ENCODE measurements around the gene MMP24OS. TPM values are rescaled to one million over a fixed set of nuclear protein-coding genes. Genes with fewer than 3 reads are reported as not detected.

MMP24OS gene
- total and polyA plus RNA-seq, 2 donors (not counting 1 experiment from before 2014, with no cell fraction given), result 30.1 to 44.1 TPM

DNA sequence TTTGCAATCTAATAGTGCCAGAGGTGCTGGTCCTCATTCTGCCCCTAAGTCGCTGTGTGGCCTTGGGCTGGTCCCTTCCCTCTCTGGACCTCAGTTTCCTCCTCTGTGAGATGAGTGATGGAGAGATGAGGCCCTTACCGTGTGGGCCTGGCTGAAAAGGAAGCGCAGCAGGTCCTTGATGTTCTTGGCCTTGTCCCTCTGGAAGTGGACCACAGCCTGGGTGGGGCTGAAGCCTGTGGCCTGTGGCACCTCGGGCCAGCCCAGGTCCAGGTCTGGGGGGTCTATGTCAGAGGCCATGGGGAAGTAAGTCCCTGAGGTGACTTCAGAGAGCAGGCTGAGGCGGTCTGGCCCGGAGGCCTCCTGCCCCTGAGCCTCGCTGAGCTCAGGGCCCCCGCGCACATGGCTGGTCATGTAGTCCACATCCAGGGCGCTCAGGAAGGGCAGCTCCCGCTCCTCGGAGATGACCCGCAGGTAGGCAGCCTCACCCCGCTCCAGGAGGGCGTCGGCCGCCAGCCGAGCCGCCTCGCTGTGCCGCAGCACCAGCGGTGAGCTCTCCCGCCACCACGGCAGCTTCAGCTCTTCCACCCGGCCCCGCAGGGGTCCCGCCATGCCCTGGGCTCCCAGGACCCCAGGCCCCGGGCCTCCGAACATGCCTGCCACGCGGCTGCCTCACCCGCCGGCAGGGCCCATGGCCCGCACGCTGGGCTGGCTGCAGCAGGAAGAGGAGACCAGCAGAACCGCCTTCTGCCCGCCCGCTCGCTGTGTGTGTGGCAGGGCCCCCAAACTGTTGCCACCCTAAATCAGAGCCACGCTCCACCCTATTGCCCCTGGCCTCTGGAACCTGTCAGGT, 14.0 kb upstream of the MMP24OS start, which contains the start of gene FAM83C:
Gene FAM83C (minus strand): TSS at position 772 of the 850 bp plus-strand sequence. CDS start 121 bp downstream, at position 651.
- H3K4me3 ChIP-seq (replicated peaks in 1 of 4; ENCODE audit: control extremely low read depth in 1 of 4, insufficient read depth in 1 of 4, low read depth in 3 of 4, low read length in 4 of 4), result no peak within 1 kb of the TSS
- DNase-seq (ENCODE audit: low read depth in 2 of 2), result no peak
- H3K27ac ChIP-seq (ENCODE audit: insufficient read depth, low read length), result no peak within 1 kb of the TSS
- H3K9ac ChIP-seq (ENCODE audit: insufficient read depth, low read length), result no peak within 1 kb of the TSS
- H3K36me3 ChIP-seq (ENCODE audit: control insufficient read depth, insufficient read depth, low read length), result no peaks in the 10 kb centered on the region
- no peaks in the 10 kb centered on the region for H3K79me2 ChIP-seq (ENCODE audit: control insufficient read depth, insufficient read depth, low read length)
- no peak within 1 kb of the TSS for H2AFZ ChIP-seq (ENCODE audit: low read length)
- TF ChIP-seq, protein P1, sequence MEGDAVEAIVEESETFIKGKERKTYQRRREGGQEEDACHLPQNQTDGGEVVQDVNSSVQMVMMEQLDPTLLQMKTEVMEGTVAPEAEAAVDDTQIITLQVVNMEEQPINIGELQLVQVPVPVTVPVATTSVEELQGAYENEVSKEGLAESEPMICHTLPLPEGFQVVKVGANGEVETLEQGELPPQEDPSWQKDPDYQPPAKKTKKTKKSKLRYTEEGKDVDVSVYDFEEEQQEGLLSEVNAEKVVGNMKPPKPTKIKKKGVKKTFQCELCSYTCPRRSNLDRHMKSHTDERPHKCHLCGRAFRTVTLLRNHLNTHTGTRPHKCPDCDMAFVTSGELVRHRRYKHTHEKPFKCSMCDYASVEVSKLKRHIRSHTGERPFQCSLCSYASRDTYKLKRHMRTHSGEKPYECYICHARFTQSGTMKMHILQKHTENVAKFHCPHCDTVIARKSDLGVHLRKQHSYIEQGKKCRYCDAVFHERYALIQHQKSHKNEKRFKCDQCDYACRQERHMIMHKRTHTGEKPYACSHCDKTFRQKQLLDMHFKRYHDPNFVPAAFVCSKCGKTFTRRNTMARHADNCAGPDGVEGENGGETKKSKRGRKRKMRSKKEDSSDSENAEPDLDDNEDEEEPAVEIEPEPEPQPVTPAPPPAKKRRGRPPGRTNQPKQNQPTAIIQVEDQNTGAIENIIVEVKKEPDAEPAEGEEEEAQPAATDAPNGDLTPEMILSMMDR (conservative IDR thresholded peaks at IDR 0.05 in 1 of 2, IDR thresholded peaks at IDR 0.05 in 1 of 2; ENCODE audit: low read depth in 1 of 2, low read length in 2 of 2), result no peak
- no peak for TF ChIP-seq EZH2 (IDR thresholded peaks at IDR 0.05; ENCODE audit: low read length, missing control alignments)
- peaks cover 3% of the 10 kb centered on the region for H3K27me3 ChIP-seq (ENCODE audit: control insufficient read depth, insufficient read depth, low read length)
- H3K4me1 ChIP-seq (ENCODE audit: control insufficient read depth, extremely low read depth, insufficient read depth, low read length), result no peaks in the 10 kb centered on the region
- no peaks in the 10 kb centered on the region for H4K20me1 ChIP-seq (ENCODE audit: control insufficient read depth, extremely low read depth, insufficient read depth, low read length)
- H3K4me2 ChIP-seq (ENCODE audit: extremely low read depth, insufficient read depth, low read length), result no peak within 1 kb of the TSS
- H3K9me3 ChIP-seq (ENCODE audit: control insufficient read depth, insufficient read depth, low read depth, low read length), result no peaks in the 10 kb centered on the region

GRCh38 chr20:35290887-35291417, 13.0 kb upstream of the MMP24OS start:
- H3K36me3 ChIP-seq (ENCODE audit: control insufficient read depth, insufficient read depth, low read length), result no peaks in the 10 kb centered on the region
- H3K79me2 ChIP-seq (ENCODE audit: control insufficient read depth, insufficient read depth, low read length), result no peaks in the 10 kb centered on the region
- no peak overlapping the region for H3K4me3 ChIP-seq (replicated peaks in 1 of 4; ENCODE audit: control extremely low read depth in 1 of 4, insufficient read depth in 1 of 4, low read depth in 3 of 4, low read length in 4 of 4)
- peaks cover 3% of the 10 kb centered on the region for H3K27me3 ChIP-seq (ENCODE audit: control insufficient read depth, insufficient read depth, low read length)
- DNase-seq (ENCODE audit: low read depth in 2 of 2), result no peak
- no peak overlapping the region for H3K9ac ChIP-seq (ENCODE audit: insufficient read depth, low read length)
- H3K4me1 ChIP-seq (ENCODE audit: control insufficient read depth, extremely low read depth, insufficient read depth, low read length), result no peaks in the 10 kb centered on the region
- no peak overlapping the region for H2AFZ ChIP-seq (ENCODE audit: low read length)
- H3K4me2 ChIP-seq (ENCODE audit: extremely low read depth, insufficient read depth, low read length), result no peak overlapping the region
- no peak overlapping the region for H3K27ac ChIP-seq (ENCODE audit: insufficient read depth, low read length)
- TF ChIP-seq EZH2 (IDR thresholded peaks at IDR 0.05; ENCODE audit: low read length, missing control alignments), result no peak
- TF ChIP-seq, protein P1 (conservative IDR thresholded peaks at IDR 0.05 in 1 of 2, IDR thresholded peaks at IDR 0.05 in 1 of 2; ENCODE audit: low read depth in 1 of 2, low read length in 2 of 2), result no peak
- no peaks in the 10 kb centered on the region for H4K20me1 ChIP-seq (ENCODE audit: control insufficient read depth, extremely low read depth, insufficient read depth, low read length)
- H3K9me3 ChIP-seq (ENCODE audit: control insufficient read depth, insufficient read depth, low read depth, low read length), result no peaks in the 10 kb centered on the region

GRCh38 chr20:35290186-35290886, 12.4 kb upstream of the MMP24OS start:
- H4K20me1 ChIP-seq (ENCODE audit: control insufficient read depth, extremely low read depth, insufficient read depth, low read length), result no peaks in the 10 kb centered on the region
- no peak overlapping the region for H3K9ac ChIP-seq (ENCODE audit: insufficient read depth, low read length)
- no peak for TF ChIP-seq EZH2 (IDR thresholded peaks at IDR 0.05; ENCODE audit: low read length, missing control alignments)
- TF ChIP-seq, protein P1 (conservative IDR thresholded peaks at IDR 0.05 in 1 of 2, IDR thresholded peaks at IDR 0.05 in 1 of 2; ENCODE audit: low read depth in 1 of 2, low read length in 2 of 2), result no peak
- no peaks in the 10 kb centered on the region for H3K79me2 ChIP-seq (ENCODE audit: control insufficient read depth, insufficient read depth, low read length)
- H3K4me3 ChIP-seq (replicated peaks in 1 of 4; ENCODE audit: control extremely low read depth in 1 of 4, insufficient read depth in 1 of 4, low read depth in 3 of 4, low read length in 4 of 4), result no peak overlapping the region
- H3K36me3 ChIP-seq (ENCODE audit: control insufficient read depth, insufficient read depth, low read length), result no peaks in the 10 kb centered on the region
- no peak overlapping the region for H3K4me2 ChIP-seq (ENCODE audit: extremely low read depth, insufficient read depth, low read length)
- no peak overlapping the region for H2AFZ ChIP-seq (ENCODE audit: low read length)
- no peaks in the 10 kb centered on the region for H3K4me1 ChIP-seq (ENCODE audit: control insufficient read depth, extremely low read depth, insufficient read depth, low read length)
- H3K27me3 ChIP-seq (ENCODE audit: control insufficient read depth, insufficient read depth, low read length), result peaks cover 3% of the 10 kb centered on the region
- H3K27ac ChIP-seq (ENCODE audit: insufficient read depth, low read length), result no peak overlapping the region
- H3K9me3 ChIP-seq (ENCODE audit: control insufficient read depth, insufficient read depth, low read depth, low read length), result no peaks in the 10 kb centered on the region
- no peak for DNase-seq (ENCODE audit: low read depth in 2 of 2)
